HepG2 (cell line): Measurements from ENCODE around the gene IL1A. TPM values are rescaled to one million over a fixed set of nuclear protein-coding genes. Genes with fewer than 3 reads are reported as not detected.

Experiments used
- CCDC6 ChIP-seq: sonication (generic); formaldehyde crosslinking; IDR thresholded peaks from 2 replicates; pipeline ENCODE4 v1.8.1; 2022; ENCODE audit warnings: mild to moderate bottlenecking, missing genetic modification reagents, moderate library complexity
- HNRNPL ChIP-seq: fragments of 200-400 bp; formaldehyde crosslinking; IDR thresholded peaks from 2 replicates; pipeline ENCODE4 v1.6.1; 2017; ENCODE audit warnings: mild to moderate bottlenecking, low read depth, low read length
- MIER2 ChIP-seq: IDR thresholded peaks from 2 replicates; pipeline ENCODE4 v1.6.1; 2016; ENCODE audit warnings: missing biosample characterization, missing genetic modification reagents
- MIXL1 ChIP-seq: IDR thresholded peaks from 2 replicates; pipeline ENCODE4 v1.6.1; 2016
- NBN ChIP-seq: fragments of 450-650 bp; conservative IDR thresholded peaks from 2 replicates; pipeline ENCODE4 v1.6.1; 2017
- NR1H2 ChIP-seq: sonication (generic); formaldehyde crosslinking; IDR thresholded peaks from 2 replicates; pipeline ENCODE4 v1.8.1; 2022; ENCODE audit warnings: low read depth, missing genetic modification reagents, borderline replicate concordance
- SOX5 ChIP-seq: IDR thresholded peaks from 2 replicates; pipeline ENCODE4 v1.6.1; 2016; ENCODE audit warnings: borderline replicate concordance
- STAG1 ChIP-seq: sonication (generic); formaldehyde crosslinking; IDR thresholded peaks from 2 replicates; pipeline ENCODE4 v1.4.0; 2020; ENCODE audit warnings: missing genetic modification reagents
- TEAD2 ChIP-seq: sonication (generic); formaldehyde crosslinking; IDR thresholded peaks from 2 replicates; pipeline ENCODE4 v1.9.0; 2021; ENCODE audit warnings: missing genetic modification reagents
- ZNF17 ChIP-seq: sonication (generic); formaldehyde crosslinking; IDR thresholded peaks from 2 replicates; pipeline ENCODE4 v1.5.0; 2020; ENCODE audit warnings: mild to moderate bottlenecking, missing genetic modification reagents
- ZNF205 ChIP-seq: IDR thresholded peaks from 2 replicates; pipeline ENCODE4 v1.6.1; 2018; ENCODE audit warnings: missing biosample characterization, missing genetic modification reagents
- ZNF274 ChIP-seq: sonication (generic); formaldehyde crosslinking; IDR thresholded peaks from 2 replicates; pipeline ENCODE4 v1.5.1; 2020; ENCODE audit warnings: mild to moderate bottlenecking, missing genetic modification reagents
- ZNF331 ChIP-seq: sonication (generic); formaldehyde crosslinking; IDR thresholded peaks from 2 replicates; pipeline ENCODE4 v1.4.0; 2020; ENCODE audit warnings: missing genetic modification reagents
- polyA plus RNA-seq, 8 experiments: library from polyadenylated mRNA; depleted of rRNA in 3 of 8; stranded (reverse) in 7 of 8; unstranded in 1 of 8; fragments of >200 nt; fragmentation: Illumina TruSeq in 4 of 8; extraction: Trizol in 4 of 8; gene quantifications; 2 replicates each; pipeline versions ENCODE4 v1.2.1 to v1.2.3, GENCODE V29; 2011 to 2016; ENCODE audit warnings: low read depth in 4 of 8, missing spikeins in 1 of 8, mixed read lengths in 1 of 8; ENCODE audit not compliant: insufficient read depth in 1 of 8
- total RNA-seq, 5 experiments: library from RNA; depleted of rRNA; stranded (reverse); fragments of >200 nt; fragmentation: Illumina TruSeq; extraction: Trizol; gene quantifications; 2 replicates each; pipeline ENCODE4 v1.2.3, GENCODE V29; 2016; ENCODE audit warnings: low read depth in 1 of 5
- TF ChIP-seq, protein P1 (sequence below): sonication (generic); formaldehyde crosslinking; IDR thresholded peaks from 2 replicates; pipeline ENCODE4 v1.5.0; 2020; ENCODE audit warnings: mild to moderate bottlenecking, missing genetic modification reagents, borderline replicate concordance
- TF ChIP-seq, protein P2 (sequence below): sonication (generic); formaldehyde crosslinking; IDR thresholded peaks from 2 replicates; pipeline ENCODE4 v1.5.1; 2020; ENCODE audit warnings: missing genetic modification reagents, mild to moderate bottlenecking, borderline replicate concordance
- TF ChIP-seq, protein P3 (sequence below): IDR thresholded peaks from 2 replicates; pipeline ENCODE4 v1.6.1; 2016; ENCODE audit warnings: low read depth, borderline replicate concordance
- TF ChIP-seq, protein P4 (sequence below): conservative IDR thresholded peaks from 2 replicates; pipeline ENCODE4 v1.6.1; 2018; ENCODE audit warnings: missing genetic modification reagents
- TF ChIP-seq, protein P5 (sequence below): sonication (generic); formaldehyde crosslinking; IDR thresholded peaks from 2 replicates; pipeline ENCODE4 v1.4.0; 2020; ENCODE audit warnings: missing genetic modification reagents, borderline replicate concordance

The IL1A gene
- total and polyA plus RNA-seq, 2 of the 13 experiments (the other 11 are each of a cell fraction or from before 2014, with no cell fraction given), result not detected

- TF ChIP-seq, protein P1, sequence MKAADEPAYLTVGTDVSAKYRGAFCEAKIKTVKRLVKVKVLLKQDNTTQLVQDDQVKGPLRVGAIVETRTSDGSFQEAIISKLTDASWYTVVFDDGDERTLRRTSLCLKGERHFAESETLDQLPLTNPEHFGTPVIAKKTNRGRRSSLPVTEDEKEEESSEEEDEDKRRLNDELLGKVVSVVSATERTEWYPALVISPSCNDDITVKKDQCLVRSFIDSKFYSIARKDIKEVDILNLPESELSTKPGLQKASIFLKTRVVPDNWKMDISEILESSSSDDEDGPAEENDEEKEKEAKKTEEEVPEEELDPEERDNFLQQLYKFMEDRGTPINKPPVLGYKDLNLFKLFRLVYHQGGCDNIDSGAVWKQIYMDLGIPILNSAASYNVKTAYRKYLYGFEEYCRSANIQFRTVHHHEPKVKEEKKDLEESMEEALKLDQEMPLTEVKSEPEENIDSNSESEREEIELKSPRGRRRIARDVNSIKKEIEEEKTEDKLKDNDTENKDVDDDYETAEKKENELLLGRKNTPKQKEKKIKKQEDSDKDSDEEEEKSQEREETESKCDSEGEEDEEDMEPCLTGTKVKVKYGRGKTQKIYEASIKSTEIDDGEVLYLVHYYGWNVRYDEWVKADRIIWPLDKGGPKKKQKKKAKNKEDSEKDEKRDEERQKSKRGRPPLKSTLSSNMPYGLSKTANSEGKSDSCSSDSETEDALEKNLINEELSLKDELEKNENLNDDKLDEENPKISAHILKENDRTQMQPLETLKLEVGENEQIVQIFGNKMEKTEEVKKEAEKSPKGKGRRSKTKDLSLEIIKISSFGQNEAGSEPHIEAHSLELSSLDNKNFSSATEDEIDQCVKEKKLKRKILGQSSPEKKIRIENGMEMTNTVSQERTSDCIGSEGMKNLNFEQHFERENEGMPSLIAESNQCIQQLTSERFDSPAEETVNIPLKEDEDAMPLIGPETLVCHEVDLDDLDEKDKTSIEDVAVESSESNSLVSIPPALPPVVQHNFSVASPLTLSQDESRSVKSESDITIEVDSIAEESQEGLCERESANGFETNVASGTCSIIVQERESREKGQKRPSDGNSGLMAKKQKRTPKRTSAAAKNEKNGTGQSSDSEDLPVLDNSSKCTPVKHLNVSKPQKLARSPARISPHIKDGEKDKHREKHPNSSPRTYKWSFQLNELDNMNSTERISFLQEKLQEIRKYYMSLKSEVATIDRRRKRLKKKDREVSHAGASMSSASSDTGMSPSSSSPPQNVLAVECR (CRISPR knock-in tag), result peak; percentile 71; the same call in 1 of the 2 replicates
- TF ChIP-seq ZNF331 (CRISPR knock-in tag), result peak; percentile 94
- no peak for TF ChIP-seq NBN
- TF ChIP-seq CCDC6 (CRISPR knock-in tag), result peak; percentile 96
- peak; percentile 84; the same call in 1 of the 2 replicates for TF ChIP-seq ZNF205 (CRISPR knock-in tag)
- peak; percentile 93; the same call in 1 of the 2 replicates for TF ChIP-seq MIXL1 (CRISPR knock-in tag)
- peak; percentile 99 for TF ChIP-seq SOX5 (CRISPR knock-in tag)
- TF ChIP-seq TEAD2 (CRISPR knock-in tag), result no peak
- TF ChIP-seq MIER2 (CRISPR knock-in tag), result peak; percentile 85
- no peak for TF ChIP-seq HNRNPL
- no peak; the same call in 1 of the 2 replicates for TF ChIP-seq ZNF274 (CRISPR knock-in tag)
- TF ChIP-seq, protein P2, sequence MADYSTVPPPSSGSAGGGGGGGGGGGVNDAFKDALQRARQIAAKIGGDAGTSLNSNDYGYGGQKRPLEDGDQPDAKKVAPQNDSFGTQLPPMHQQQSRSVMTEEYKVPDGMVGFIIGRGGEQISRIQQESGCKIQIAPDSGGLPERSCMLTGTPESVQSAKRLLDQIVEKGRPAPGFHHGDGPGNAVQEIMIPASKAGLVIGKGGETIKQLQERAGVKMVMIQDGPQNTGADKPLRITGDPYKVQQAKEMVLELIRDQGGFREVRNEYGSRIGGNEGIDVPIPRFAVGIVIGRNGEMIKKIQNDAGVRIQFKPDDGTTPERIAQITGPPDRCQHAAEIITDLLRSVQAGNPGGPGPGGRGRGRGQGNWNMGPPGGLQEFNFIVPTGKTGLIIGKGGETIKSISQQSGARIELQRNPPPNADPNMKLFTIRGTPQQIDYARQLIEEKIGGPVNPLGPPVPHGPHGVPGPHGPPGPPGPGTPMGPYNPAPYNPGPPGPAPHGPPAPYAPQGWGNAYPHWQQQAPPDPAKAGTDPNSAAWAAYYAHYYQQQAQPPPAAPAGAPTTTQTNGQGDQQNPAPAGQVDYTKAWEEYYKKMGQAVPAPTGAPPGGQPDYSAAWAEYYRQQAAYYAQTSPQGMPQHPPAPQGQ (CRISPR knock-in tag), result no peak; the same call in 1 of the 2 replicates
- TF ChIP-seq NR1H2 (CRISPR knock-in tag), result no peak
- TF ChIP-seq, protein P3, sequence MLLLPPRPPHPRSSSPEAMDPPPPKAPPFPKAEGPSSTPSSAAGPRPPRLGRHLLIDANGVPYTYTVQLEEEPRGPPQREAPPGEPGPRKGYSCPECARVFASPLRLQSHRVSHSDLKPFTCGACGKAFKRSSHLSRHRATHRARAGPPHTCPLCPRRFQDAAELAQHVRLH (CRISPR knock-in tag), result peak; percentile 81; the same call in 1 of the 2 replicates
- peak; percentile 18; the same call in 1 of the 2 replicates for TF ChIP-seq STAG1 (CRISPR knock-in tag)
- TF ChIP-seq, protein P4, sequence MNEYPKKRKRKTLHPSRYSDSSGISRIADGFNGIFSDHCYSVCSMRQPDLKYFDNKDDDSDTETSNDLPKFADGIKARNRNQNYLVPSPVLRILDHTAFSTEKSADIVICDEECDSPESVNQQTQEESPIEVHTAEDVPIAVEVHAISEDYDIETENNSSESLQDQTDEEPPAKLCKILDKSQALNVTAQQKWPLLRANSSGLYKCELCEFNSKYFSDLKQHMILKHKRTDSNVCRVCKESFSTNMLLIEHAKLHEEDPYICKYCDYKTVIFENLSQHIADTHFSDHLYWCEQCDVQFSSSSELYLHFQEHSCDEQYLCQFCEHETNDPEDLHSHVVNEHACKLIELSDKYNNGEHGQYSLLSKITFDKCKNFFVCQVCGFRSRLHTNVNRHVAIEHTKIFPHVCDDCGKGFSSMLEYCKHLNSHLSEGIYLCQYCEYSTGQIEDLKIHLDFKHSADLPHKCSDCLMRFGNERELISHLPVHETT, result peak; percentile 72
- TF ChIP-seq ZNF17 (CRISPR knock-in tag), result no peak
- TF ChIP-seq, protein P5, sequence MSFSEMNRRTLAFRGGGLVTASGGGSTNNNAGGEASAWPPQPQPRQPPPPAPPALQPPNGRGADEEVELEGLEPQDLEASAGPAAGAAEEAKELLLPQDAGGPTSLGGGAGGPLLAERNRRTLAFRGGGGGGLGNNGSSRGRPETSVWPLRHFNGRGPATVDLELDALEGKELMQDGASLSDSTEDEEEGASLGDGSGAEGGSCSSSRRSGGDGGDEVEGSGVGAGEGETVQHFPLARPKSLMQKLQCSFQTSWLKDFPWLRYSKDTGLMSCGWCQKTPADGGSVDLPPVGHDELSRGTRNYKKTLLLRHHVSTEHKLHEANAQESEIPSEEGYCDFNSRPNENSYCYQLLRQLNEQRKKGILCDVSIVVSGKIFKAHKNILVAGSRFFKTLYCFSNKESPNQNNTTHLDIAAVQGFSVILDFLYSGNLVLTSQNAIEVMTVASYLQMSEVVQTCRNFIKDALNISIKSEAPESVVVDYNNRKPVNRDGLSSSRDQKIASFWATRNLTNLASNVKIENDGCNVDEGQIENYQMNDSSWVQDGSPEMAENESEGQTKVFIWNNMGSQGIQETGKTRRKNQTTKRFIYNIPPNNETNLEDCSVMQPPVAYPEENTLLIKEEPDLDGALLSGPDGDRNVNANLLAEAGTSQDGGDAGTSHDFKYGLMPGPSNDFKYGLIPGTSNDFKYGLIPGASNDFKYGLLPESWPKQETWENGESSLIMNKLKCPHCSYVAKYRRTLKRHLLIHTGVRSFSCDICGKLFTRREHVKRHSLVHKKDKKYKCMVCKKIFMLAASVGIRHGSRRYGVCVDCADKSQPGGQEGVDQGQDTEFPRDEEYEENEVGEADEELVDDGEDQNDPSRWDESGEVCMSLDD (CRISPR knock-in tag), result no peak; the same call in 1 of the 2 replicates
These were observed 34.0 kb upstream of the IL1A start (continued) for GRCh38 chr2:112818094-112818902.
